DMS53 treated with DMSO at 0.1 percent for 48 hours (cell line): Measurements from ENCODE around the gene KRT82.
"Not testable (repeated sequence)": the region's sequence is repeated elsewhere in the genome, so short reads cannot be mapped to it uniquely, and the experiment has no call there.

ENCODE experiments used
- DNase-seq: peaks from one replicate; lab custom pipeline; 2025; ENCODE audit not compliant: unreplicated experiment; lab: John Stamatoyannopoulos, UW

The KRT82 gene

GRCh38 chr12:52413782-52414345 lies 7.7 kb upstream of the KRT82 start:
- DNase-seq: no peak

DNA sequence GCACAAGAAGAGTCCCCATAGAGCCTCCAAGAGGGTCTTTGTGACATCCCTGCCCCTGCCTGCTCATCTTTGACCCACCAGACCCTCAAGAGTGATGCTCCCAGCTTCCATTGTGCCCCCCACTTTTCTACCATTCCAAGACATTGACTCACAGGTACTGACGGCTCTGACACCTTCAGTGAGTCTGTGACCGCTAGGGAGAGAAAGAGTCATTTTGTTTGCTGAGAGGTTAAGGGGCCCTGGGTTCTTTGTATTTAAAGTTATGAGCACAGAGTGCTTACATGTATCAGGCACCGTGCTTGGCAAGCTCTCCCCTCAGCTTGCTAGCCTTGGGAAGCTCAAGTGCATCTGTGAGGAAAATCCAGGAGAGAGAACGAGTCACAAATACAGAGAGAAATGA lies 7.1 kb upstream of the KRT82 start:
- DNase-seq: no peak

DNA sequence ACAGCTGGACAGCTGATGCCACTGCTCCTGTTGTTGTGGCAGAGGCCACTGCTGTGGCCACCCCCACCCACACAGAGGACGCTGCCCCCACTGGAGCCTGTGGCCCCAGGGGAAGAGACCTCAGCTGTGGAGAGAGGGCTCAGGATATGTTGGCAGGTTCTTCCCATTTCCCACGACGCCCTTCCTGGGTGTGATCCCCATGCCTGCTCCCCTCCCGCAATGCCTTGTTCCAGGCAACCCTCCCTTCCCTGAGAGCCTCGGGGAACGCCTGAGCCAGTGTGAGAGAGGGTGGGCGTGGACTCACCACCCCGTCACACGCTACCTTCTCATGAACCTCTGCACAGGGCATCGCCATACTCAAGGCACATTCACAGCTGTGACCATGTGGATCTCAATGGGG lies 5.7 kb upstream of the KRT82 start:
- DNase-seq: no peak

DNA sequence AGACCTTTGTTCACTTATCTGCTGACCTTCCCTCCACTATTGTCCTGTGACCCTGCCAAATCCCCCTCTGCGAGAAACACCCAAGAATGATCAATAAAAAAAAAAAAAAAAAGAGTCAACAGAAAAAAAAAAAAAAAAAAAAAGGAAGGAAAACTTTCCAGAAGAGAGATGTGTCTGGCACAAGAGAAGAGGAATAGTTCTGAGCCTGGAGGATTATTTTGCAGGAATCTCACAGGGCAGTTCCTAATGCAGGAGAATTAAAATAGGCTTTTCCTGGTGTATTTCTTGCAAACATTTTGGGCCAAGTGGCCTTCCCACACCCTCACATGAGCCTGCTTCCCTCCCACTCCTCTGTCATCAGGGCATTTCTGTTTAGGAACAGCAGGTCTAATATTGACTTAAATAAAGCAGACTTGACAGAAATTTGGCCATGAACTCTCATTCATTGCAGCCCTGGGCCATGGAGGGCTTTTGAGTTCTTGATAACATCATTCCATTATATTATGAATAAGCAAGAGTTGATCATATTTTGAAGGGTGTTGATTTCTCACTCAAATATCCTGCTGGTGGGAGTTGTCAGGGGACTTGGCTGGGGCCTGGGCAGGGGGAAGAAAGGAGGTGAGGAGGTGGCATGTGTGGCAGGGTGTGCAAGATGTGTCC lies 4.6 kb upstream of the KRT82 start:
- DNase-seq: not testable (repeated sequence)

DNA sequence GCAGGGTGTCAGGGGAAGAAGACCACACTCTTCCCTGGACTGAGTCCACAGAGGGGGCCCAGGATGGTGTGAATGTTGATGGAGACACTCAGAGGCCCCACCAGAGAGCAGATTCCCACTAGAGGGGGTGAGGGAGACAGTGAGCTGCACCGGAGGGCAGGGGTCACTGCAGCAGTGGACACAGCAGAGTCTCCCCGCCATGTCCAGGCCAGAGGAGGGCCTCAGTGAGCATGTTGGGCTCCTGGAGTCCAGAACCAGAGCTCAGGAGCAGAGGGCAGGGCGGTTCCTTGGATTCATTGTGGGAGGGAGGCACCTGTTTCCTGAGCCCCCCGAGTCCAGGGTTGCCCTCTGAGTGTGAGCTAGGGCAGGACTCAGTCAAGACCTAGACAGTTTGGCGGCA lies 1.8 kb upstream of the KRT82 start:
- no peak for DNase-seq

DNA sequence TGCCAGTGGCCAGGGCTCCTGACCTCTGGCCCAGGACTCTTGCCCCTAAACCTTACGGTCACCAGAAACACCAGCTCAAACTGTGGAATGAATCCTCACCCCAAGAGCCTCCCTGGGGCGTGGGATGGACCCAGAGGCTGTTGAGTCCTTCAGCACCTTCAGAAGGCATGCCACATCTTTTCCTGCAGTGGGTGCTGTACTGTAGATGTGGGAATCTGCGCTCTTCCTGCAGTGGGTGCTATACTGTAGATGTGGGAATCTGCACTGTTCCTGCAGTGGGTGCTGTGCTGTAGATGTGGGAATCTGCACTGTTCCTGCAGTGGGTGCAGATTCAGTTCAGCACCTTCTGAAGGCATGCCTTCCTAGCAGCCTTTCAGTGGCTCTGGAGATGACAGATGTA lies 1.2 kb downstream of the KRT82 start:
- DNase-seq: no peak

DNA sequence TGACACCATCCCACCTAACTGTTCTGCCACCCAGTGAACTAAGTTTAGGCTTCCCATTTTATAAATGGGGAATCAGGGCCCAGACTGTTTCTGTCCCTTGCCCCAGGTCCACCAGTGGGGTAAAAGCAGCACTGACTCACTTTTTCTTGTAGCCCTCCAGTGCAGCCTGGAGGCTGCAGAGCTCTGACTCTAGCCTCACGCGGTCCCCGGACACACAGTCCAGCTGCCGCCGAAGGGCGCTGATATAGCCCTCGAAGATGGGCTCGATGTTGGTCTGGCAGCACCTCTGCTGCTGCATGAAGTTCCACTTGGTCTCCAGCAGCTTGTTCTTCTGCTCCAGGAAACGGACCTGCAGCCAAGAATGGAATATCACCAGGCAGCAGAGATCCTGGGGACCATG lies 2.6 kb downstream of the KRT82 start:
- DNase-seq: no peak

DNA sequence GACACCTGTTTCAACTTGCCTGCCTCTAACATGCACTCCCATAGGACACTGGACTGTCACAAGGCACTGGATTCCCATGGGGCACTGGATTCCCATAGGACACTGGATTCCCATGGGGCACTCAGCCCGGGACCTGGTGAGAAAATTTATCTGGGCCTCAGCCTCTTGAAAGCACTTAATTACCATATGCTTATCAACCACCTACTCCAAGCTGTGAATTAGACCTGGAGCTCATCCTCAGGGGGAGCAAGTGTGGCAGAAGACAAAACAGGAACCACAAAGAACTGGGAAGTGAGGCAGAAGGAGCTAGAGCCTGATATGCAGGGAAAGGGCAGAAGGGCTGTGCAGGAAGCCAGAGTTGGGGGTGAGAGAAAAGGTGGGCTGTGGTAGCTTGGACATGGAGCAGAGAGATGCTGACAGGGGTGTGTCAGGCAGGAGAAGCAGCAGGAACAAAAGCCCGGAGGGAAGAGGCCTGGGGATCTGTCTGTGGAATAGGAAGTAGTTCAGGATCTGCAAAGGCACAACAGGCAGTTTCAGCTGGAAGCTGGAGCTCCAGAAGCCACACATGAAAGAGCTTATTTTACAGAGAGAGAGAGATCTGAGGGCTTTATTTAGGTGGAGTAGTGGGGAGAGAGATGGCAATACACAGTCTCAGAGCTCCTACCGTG lies 3.1 kb downstream of the KRT82 start:
- no peak for DNase-seq

DNA sequence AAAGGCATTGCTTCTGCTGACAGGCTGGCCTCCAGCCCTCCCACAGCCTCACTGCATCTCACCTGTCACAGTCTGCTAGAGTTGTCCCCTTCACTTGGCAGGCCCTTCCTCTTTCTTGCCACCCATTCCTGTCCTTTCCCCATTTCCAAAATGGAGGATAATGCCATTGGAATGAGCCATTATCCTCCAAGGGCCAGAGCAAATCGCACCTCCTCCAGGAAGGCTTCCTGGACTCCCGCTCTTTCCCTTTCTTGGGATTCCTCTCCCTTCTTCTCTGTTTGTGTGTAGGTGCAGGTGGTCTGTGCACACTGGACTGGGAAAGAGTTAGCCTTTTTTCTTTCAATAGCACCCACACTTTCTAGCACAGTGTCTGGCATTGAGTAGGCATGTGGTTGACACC lies 3.8 kb downstream of the KRT82 start:
- no peak for DNase-seq

DNA sequence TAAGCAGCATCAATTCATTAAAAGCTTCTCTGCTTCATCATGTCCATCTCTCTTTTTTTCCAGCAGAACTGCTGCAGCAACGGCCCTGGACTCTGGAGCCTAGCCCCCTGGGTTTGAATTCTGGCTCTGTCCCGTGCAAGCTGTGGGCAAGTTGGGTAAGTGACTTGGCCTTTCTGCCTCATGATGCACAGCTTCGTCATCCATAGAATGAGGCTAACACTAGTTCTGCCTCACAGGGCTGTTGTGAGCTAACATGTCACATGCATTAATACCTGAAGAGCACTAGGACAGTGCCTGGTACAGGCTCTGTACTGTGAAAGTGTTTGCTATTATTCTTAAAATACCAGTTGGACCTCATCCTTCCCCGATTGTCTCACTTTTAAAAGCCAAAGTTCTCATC lies 4.2 kb downstream of the KRT82 start:
- no peak for DNase-seq

DNA sequence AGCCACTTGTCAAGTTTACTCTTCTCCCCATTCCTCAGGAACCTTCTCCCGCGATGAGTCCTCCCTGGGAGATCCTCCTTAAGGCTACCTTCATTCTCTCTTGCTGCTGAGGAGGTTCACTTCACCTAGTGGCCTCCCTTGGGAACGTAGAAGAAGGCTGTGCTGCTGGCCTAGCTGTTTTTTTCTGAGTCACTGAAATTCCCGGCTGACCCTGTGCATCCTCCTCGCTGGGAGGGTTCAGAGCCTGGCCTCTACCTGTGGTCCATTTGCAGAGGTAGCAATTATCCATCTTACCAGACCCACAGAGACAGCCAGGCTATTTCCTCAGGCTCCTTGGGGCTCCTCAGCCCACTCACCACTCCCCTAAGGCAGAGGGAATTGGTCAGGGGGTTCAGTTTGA lies 4.6 kb downstream of the KRT82 start:
- DNase-seq: no peak

DNA sequence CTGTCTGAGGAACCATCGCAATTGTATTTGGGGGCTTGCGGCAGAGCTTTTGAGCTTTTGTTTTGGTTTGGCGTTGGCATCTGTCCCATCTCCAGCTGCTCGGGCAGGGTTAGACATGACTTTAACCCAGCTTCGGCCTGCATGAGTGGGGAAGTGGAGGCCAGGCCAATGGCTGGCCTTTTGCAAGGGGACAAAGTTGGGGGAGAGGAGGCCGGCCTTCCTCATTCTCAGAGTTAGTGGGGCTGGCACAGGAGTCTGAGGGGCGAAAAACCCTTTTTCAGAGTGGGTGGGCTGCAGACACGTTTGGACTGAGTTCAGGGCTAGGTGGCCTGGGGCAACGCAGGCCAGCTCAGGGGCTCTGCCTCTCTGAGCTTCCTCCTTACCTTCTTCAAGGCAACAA lies 5.2 kb downstream of the KRT82 start:
- no peak for DNase-seq

GRCh38 chr12:52399756-52400155 lies 6.4 kb downstream of the KRT82 start:
- no peak for DNase-seq

- no peak for DNase-seq
These were observed 8.0 kb downstream of the KRT82 start for GRCh38 chr12:52398176-52398575.

DNA sequence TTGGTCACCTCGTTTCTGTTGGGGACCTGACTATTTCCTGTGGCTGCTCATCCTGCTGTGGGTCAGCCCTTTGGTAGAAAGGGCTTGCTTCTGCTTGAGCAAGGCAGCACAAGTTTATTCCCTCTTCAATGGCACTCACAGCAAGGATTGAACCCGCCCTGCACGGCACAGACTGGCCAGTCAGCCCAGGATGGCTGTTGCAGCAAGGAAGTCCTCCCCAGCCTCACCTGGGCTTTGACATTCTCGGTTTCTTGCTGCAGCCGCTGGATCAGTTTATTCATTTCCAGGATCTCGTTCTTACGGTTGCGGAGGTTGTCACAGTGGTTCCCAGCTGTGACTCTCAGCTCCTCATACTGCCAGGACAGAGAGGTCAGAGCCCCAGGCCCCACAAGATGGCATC lies 9.5 kb downstream of the KRT82 start:
- DNase-seq: no peak

DNA sequence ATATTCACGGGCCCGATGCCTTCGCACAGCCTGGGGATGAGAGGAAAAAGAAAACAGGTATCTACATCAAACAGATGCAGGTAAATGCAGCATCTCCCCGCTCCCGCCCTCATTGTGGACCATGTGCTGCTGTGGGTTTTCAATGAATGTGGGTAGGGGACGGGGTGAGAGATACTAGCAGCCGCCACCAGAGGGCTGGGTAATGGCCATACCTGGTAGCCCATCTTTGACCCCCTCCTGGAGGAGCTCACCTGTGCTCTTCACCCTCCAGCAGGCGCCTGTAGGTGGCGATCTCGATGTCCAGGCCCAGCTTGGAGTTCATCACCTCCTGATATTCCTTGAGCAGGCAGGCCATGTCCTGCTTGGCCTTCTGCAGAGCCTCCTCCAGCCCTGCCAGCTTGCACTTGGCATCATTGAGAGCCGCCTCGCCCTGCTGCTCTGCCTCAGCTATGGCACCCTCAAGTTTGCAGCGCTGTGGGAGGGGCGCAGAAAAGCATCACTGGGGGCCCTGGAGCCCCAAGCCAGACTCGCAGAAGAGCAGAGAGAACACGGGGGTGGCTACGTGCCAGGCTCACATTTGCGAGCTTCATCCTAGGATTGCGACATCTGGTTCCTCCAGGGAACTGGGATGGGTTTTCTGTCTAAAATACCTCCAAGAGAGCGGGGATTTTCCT lies 10.2 kb downstream of the KRT82 start:
- DNase-seq: no peak

GRCh38 chr12:52394836-52395405 lies 11.2 kb downstream of the KRT82 start:
- DNase-seq: no peak

DNA sequence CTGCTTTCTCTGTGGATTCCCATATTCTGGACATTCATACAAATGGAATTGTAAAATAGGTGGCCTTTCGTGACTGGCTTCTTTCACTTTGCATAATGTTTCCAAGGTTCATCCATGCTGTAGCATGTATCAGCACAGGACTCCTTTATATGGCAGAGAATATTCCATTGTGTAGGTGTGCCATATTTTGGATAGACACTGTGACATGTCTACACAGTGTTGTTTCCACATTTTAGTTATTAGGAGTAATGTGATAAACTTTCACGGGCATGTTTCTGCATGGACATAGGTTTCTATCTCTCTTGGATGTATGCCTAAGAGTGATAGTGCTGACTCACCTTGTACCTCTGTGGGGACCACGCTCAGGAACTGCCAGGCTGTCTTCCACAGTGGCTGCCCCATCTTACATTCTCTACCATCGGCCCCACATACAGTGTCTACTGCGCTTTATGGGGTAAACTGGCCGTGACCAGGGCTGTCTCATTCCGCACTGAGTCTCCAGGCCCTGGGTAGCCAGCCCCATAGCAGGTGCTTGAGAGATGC lies 13.6 kb downstream of the KRT82 start:
- no peak for DNase-seq

DNA sequence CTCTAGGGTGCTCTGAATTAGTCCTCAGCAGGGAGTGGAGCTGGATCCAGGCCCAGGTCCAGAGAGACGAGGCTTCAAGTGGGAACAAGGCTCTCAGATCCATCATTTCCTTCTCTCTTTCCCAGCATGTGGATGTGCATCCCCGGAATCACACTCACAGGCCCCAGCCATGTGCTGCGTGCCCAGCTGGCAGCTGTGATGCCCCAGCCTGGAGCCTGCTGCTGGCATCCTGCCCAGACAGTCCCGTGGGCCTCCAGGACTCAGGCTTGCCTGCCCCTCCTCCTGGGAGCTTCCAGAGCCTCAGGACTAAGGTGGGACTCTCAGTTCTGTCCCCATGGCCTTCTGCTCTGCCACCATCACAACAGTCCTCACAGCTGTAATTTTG lies 14.5 kb downstream of the KRT82 start:
- no peak for DNase-seq

DNA sequence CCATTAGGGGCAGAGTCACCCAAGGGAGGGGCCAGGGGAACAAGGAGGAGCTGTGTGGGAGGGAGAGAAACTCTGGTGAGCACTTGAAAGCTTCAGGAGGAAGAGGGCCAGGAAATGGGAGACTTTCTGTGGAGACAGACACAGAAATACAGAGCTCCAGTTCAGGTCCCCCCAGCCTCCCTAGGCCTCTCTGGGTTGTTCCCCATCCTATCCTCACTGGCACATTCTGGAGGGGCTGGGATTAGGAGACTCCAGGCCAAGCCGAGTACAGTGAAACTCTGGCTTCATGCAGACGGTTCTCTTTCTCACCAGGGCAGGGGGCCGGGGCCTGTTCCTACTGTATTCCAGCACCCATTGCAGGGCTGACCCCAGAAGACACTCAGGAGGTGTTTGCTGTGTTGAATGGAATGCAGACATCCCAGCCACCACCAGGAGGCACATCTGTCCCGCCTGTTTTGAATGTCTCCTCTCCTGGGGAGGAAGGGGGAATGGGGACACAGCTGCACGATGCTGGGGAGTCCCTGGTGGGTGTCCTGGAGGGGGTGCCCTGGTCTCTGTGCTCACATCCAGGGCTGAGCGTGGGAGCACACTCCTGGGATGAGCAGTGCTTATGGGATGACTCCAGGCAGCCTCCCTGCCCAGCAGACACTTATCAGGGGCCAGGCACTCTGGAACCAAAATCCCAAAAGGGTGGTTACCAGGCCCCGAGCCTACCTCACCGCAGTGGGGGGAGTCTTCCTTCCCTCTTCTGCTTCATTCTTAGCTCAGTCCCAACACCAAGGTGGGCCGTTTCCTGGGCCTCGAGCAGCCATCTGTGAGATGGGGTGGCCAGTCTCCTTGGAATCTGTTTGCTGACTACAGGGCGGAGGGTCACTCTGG lies 15.2 kb downstream of the KRT82 start:
- no peak for DNase-seq
